NOMO-1 treated with DMSO at 0.1 percent for 48 hours (cell line): ENCODE data around the gene TNK2.
A peak's percentile ranks its signal among the peaks of the same experiment; 100 is the strongest.

Experiments used
- DNase-seq: peaks from one replicate; lab custom pipeline; 2025; ENCODE audit not compliant: unreplicated experiment; lab: John Stamatoyannopoulos, UW

Gene TNK2

DNA sequence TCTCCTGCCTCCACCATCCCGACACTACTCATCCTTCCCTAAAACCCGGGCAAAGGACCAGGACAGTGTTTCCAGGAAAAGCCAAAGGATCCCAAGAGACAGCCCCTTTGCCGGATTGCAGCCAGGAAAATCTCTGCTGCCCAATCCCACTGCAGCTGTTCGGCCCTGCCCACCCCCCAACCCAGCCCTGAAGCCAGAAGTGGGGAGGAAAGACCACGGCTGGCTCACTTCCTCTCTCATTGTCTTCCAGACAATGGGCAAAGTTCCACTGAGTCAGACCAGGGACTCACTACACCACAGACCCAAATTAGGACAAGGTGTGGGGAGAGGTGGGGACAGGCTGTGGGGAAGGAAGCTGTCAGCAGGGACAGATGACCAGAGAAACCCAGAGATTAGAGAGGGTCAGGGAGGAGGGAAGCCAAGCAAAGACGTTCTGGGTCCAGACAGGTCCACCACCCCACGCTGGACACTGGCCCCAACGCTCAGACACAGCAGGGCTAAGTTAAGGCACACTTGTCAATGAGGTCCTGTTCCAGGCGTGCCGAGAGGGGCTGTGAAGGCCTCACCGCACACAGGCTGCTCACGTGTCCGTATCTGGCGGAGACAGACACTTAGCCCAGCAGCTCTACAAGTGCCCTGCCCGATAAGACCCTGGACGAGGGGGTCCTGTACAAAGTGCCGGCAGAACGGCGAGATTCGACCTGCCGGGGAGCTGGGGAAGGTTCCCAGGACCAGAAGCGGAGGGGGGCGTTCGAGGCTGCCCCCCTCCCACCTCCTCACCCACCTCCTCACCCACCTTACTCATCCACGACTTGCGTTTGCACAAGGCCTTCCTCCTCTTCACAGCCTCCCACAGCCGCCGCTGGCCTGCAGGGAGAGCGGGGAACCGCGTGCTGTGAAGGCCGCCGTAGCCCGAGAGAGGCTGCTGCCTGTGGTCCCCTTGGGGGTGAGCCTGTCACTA lies 21.9 kb downstream of the TNK2 start:
- no peak for DNase-seq

DNA sequence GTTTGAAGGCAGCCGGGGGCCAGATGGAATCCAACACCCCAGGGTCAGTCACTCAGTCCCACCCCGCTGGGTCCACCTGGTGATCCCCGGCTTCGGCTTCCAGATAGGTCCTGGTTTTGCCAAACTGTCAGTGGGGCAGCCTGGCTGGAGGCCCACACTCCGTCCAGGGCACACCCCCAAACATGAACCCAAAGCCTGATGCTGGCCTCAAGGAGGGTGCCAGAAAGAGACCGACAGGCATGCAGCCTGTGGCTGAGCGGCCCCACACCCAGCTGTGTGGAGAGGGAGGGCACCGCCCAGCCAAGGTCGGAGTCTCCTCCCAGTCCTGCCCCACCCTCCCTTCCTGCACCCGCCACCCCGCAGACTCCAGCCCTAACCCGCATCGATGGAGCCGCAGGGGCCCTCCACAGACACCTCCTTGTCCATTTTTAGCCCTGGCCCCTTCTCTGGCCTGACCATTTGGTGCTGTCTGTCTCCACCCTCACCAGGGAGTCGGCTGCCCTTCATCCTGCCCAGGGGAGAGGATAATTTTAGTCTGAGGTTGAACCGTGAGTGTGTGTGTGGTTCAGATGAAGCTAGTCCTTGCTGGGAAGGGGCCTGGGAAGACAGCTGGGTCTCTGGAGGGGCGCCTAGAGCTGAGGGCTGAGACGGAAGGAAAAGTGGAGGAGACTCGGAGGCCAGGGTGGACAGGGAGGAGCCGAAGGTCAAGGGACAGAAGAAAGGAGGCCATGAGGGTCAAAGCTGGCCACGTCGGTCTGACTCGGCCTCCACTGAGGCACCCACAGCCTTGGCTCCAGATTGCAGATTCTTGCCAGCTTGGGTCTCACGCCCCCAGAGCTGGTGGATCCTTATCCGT lies 23.1 kb downstream of the TNK2 start:
- no peak for DNase-seq

DNA sequence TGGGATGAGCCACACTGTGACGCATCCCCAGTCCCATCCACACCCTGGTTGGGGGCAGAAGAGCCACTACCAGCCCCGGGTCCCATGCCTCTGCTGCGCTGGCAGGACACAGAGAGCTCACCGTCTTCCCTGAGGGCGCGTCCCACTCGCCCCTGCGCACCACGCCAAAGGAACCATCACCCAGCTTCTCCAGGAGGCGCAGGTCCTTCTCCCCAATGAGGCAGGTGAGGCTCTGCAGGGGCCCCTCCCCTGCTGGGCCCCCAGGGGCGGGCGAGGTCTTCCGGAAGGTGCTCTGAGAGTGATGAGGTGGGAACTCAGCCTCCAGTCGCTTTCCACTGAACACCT lies 23.7 kb downstream of the TNK2 start:
- no peak for DNase-seq

- DNase-seq = no peak
Observed at GRCh38 chr3:195883801-195884200, 24.6 kb downstream of the TNK2 start.

DNA sequence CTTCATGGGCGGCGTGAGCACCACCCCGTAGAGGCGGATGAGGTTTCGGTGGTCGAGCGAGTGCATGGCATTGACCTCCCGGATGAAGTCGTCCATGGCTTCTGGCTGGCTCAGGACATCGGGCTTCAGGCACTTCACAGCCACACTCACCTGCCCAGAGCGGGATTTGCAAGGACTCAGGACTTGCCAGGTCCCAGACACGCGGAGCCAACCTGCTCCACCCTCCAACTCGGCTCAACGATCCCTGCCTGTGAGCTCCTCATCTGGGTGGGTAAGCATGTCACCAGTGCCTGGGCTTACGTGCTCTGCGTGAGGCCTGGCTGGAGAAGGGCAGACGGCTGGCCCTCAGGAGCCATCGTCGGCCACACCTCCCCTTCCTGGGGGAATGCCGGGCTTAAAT lies 25.2 kb downstream of the TNK2 start:
- no peak for DNase-seq

DNA sequence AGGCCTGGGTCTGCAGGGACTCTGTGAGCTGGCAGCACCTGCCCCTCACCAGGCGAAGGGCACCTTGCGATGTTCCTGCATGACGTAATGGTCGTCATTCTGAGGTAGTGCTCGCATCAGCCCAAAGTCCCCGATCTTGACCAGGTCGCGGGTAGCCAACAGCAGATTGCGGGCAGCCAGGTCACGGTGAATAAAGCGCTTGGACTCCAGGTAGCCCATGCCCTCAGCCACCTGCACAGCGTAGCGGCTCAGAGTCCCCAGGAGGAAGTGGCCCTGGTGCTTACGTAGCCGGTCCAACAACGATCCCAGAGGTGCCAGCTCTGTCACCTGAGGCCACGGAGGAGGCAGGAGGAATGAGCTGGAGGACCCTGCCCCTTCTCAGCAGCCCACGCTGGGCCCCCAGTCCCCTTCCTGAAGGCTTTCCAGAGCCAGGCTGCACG lies 26.3 kb downstream of the TNK2 start:
- DNase-seq = no peak

DNA sequence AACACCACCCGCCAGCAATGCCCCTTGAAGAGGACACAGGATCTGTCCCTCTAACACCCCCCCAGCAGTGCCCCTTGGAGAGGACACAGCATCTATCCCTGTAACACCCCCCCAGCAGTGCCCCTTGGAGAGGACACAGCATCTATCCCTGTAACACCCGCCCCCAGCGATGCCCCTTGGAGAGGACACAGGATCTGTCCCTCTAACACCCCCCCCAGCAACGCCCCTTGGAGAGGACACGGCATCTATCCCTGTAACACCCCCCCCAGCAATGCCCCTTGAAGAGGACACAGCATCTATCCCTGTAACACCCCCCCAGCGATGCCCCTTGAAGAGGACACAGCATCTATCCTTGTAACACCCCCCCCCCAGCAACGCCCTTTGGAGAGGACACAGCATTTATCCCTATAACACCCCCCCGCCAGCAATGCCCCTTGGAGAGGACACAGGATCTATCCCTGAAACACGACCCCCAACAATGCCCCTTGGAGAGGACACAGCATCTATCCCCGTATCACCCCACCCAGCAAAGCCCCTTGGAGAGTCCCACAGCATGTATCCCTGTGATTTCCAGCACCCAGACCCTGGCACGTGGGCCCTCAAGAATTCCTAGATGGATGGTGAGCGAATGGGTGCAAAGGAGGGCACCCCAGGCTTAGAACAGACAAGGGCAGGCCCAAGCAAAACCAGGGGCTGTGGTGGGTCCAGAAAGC lies 26.9 kb downstream of the TNK2 start:
- DNase-seq = no peak

- DNase-seq = no peak
Observed at GRCh38 chr3:195880037-195880431, 28.3 kb downstream of the TNK2 start.

DNA sequence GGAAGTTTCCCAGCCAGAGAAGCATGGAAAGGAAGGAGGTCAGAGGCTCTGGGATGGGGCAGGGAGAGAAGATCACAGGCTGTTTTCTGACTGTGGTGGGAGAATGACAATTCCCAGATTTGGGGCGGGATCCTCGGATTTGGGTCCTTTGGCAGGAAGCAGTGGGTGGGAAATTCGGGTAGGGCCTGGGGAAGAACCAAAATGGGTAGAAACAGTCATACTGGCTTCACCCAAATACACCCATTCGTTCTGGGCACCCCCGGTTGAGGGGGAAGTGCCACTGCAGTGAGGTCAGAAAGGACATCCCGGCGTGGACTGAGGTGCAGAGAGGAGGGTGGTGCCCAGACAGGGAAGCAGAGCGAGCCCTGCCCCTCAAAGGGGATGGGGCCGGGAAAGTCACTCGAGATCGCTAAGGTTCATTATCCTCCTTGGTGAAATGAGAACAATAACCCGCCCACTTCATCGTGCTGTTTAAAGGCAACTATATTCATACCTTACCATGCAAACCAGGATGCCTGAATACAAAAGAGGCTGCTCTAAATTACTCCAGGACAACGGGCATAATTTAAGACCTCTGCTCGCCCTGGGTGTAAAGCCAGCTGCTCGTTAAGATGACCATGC lies 28.8 kb downstream of the TNK2 start:
- DNase-seq = no peak

DNA sequence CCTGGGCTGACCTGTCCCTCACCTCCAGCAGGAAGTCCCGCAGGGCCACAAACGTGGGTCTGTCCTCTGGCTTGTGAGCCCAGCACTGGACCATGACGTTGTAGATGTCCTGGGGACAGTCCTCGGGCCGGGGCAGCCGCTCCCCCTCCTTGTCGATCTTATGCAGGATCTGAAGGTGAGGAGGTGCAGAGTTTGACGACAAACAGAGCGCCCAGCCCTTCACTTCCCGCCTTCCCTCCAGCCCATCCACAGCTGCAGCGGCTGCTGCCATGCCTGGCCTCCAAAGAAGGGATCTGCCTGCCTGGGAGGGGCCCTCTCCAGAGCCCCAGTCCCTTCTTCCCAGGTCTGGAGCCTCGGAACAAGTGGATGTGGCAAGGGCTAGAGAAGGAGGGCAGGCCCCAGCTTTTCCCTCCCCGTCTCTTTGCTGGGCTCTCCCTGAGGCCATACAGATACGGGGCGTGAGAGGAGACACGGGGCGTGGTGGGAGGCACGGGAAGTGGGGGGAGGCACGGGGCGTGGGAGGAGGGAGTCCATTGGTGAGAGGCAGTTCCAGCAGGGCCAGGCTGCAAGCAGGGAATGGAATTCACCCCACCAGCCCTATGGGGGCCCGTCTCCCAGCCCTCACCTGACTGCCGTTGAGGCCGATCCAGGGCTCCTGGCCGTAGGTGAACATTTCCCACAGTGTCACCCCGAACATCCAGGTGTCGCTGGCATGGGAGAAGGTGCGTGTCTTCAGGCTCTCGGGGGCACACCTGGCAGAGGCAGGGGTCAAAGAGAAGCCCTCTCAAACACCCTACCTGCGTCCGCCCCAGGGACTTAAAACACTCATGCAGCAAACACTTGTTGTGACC lies 29.7 kb downstream of the TNK2 start:
- no peak for DNase-seq

DNA sequence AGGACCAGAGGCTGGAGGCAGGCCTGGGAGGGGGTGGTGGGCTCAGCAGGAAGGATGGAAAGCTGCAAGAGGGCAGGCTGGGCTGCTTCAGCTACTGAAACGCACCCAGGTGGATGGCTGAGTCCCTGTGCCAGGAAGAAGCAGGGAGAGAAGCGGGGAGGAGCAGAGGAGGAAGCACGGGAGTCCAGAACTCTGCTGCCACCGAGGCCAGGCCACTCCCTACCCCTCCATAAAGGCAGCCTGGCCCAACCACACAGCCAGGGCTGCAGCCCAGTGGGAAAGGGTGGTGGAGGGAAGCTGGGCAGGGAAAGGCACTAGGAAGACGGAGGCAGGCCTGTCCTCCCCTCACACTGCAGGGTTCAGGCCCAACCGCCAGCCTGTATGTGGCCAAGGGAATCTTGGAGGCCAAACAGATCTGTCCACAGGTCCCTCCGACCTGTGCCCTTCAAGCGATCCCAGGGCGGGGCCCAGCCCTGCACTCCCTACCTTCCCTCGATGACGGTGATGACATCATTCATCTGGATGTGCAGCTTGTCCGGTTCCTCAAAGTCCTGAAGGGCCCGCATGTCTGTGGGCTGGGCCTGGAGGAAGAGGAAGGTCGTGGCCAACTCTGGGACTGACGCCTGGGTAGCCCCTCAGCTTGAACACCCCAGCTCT lies 30.5 kb downstream of the TNK2 start:
- DNase-seq = no peak

GRCh38 chr3:195877136-195877715 lies 31.1 kb downstream of the TNK2 start:
- DNase-seq = no peak

DNA sequence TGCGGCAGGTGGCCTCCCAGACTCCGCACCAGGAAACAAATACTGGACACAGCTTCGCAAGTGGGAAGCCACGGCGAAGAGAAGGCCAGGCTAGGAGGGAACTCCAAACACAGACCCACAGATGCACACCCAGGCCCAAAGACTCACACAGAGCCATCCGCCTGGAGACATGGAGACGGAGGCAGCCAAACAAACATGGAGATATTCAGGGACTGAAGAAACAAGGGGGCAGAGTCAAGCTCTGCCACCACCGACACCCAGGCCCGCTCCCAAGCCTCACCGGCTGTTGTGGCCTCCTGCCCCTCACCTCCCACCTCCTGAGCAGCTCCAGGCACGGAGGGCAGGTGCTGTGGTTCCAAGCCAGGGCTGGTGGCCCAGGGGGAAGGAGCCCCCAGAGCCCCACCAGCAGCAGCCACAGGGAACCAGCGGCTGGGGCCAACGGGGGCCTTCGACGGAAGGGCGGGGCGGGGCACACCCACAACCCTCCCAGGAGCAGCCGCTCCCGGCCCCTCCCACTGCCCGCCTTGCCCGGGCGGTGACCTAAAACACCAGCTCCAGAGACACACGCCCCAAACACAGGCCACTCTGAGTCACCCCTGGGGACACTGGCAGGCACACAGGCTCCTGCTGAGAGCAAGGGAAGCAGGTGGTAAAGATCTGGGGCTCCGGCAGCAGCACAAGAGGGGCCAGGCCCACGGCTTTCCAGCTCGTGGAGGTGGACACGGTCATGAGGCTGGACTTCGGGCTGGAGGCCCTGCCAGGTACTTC lies 31.9 kb downstream of the TNK2 start:
- DNase-seq = peak; percentile 28

GRCh38 chr3:195875482-195876236 lies 32.7 kb downstream of the TNK2 start:
- no peak for DNase-seq

DNA sequence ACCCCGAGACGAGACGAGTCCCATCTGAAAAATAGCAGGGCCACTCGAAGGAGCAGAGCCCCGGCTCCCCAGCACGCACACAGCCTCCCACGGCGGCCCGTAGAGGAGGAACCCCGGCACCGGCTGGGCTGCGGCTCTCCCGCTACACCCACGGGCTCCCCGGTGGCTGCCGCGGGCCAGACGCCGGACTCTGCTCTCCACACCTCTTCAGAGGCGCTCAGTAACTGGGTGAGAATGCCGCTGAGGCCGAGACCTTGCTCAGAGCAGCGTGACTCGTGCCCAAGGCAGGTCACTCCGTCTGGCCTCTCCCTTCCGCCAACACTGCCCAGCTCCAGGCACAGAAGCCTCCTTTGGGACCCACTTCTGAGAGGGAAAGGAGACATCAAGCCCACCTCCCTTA lies 34.4 kb downstream of the TNK2 start:
- DNase-seq = no peak

- DNase-seq = no peak
Observed at GRCh38 chr3:195873281-195873887, 35.0 kb downstream of the TNK2 start.

GRCh38 chr3:195872800-195873199 lies 35.6 kb downstream of the TNK2 start:
- no peak for DNase-seq
